Thyroid gland (tissue), 4 donors: ENCODE measurements around the gene SMIM35.

Experiments used
- POLR2A ChIP-seq, 2 donors: fragments of 450-650 bp; IDR thresholded peaks; one replicate each; pipeline ENCODE4 v1.6.1; 2017; ENCODE audit warnings: antibody characterized with exemption in 2 of 2, mild to moderate bottlenecking in 2 of 2, moderate library complexity in 1 of 2
- TF ChIP-seq, protein P1 (sequence below), 6 experiments: fragments of 200-600 bp in 3 of 6; fragments of 450-650 bp in 3 of 6; sonication (generic) in 3 of 6; IDR thresholded peaks; one replicate each; pipeline ENCODE4 v1.5.1; 2016 to 2019; ENCODE audit warnings: antibody characterized with exemption in 6 of 6, mild to moderate bottlenecking in 2 of 6, inconsistent platforms in 1 of 6, moderate library complexity in 1 of 6

- TF ChIP-seq POLR2A (IDR thresholded peaks at IDR 0.05) = no peak
- TF ChIP-seq, protein P1, sequence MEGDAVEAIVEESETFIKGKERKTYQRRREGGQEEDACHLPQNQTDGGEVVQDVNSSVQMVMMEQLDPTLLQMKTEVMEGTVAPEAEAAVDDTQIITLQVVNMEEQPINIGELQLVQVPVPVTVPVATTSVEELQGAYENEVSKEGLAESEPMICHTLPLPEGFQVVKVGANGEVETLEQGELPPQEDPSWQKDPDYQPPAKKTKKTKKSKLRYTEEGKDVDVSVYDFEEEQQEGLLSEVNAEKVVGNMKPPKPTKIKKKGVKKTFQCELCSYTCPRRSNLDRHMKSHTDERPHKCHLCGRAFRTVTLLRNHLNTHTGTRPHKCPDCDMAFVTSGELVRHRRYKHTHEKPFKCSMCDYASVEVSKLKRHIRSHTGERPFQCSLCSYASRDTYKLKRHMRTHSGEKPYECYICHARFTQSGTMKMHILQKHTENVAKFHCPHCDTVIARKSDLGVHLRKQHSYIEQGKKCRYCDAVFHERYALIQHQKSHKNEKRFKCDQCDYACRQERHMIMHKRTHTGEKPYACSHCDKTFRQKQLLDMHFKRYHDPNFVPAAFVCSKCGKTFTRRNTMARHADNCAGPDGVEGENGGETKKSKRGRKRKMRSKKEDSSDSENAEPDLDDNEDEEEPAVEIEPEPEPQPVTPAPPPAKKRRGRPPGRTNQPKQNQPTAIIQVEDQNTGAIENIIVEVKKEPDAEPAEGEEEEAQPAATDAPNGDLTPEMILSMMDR (IDR thresholded peaks at IDR 0.05) = no peak
Observed at GRCh38 chr11:118006153-118006534, 80.6 kb downstream of the SMIM35 start.
